Stimulated activated CD8-positive, alpha-beta memory T cell treated with anti-CD3 and anti-CD28 coated beads, Interleukin-4, amount 100 ng/mL, for 48 hours (primary cell): Measurements from ENCODE around the gene ARHGAP18.

ENCODE experiments used
- DNase-seq: peaks from one replicate; pipeline ENCODE4 v3.0.0-alpha.2; 2020

The ARHGAP18 gene

DNA sequence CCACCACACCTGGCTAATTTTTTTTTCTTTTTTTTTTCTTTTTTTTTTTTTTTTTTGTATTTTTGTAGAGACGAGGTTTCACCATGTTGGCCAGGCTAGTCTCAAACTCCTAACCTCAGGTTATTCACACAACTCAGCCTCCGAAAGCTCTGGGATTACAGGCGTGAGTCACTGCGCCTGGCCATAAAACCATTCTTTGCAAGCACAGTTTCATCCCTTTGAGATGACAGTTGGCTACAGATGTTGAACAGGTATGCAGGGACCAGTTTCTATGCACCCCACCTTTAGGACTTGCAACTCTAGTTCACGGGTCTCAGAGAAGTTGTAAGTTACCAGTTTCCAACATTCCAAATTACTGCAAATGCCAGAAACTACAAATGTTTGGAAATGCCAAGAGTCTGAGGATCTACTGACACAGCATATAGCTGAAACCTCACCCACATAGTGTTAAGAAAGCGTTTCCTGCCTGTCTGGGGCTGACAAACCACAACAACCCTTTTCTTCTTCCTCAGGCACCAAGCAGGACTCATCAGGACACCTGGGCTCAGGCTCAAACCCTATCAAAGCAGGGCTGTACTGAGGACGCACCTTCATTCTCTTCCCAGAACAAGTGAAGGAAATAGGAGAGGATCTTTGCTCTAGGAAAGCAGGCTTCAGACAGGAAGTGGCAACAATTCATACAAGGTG is 22.9 kb downstream of the ARHGAP18 start:
- DNase-seq, result peak; percentile 59

DNA sequence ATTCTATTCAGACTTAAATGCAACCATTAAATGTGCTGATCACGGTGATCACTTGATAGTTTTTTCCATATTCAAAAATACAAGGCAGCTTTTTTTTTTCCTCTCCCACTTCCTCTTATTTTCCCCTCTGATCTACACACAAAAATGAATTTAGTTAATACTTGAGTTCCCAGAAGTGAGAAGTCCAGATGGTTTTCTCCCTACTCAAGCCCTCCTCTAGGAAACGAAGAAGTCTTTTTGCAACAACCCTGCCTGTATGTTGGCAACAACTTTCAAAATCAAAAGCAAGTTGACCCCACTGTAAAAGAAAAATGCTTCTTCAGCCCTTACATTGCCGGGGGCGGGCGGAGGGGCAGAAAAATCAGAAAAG is 24.3 kb downstream of the ARHGAP18 start:
- DNase-seq, result no peak

DNA sequence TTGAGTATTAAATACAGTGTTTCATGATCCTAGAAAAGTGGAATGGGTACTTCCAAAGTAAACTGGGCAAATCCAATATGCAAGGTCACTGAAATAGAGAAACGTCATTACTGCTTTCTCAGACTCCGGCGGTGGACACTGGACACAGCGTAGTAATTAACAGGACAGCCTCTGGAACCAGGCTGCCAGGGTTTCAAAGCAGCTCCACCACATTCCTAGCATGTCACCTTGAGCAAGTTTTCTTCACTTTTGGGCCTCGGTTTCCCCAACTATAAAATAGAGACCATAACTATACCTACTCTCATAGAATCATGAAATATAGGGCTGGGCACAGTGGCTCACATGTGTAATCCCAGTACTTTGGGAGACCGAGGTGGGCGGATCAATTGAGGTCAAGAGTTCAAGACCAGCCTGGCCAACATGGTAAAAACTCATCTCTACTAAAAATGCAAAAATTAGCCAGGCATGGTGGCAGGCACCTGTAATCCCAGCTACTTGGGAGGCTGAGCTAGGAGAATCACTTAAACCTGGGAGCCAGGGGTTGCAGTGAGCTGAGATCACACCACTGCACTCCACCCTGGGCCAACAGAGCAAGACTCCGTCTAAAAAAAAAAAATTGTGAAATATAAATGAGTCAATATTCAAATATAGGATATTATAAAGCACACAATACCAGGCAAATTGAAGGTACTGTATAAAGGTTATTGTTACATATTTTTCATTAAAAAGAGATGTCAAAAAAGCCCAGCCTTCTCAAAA is 24.9 kb downstream of the ARHGAP18 start:
- DNase-seq, result no peak

DNA sequence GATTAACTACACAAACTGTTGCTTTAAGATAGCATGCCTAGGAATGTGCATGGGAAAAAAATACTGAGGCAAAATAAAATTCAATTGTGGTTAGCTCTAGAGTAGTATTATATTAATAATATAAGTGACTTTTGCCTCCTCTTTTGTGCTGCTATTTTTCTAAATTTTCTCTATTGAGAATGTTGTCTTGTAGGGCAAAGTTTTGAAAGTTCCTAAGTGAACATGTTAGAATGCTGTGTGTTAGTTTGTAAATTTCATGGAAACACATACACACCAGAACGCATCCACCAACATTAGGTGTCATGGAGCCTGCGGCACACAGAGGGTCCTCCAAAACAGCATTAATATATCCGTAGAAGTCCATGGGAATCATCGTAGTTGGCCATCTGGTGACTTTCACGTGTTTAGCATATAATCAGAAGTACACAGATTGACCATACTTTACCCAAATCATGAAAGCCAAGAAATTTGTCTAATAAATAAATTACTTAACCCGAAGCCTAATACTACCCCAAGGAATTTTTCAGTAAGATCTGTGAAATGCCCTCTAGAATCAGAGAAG is 25.6 kb downstream of the ARHGAP18 start:
- DNase-seq, result no peak

DNA sequence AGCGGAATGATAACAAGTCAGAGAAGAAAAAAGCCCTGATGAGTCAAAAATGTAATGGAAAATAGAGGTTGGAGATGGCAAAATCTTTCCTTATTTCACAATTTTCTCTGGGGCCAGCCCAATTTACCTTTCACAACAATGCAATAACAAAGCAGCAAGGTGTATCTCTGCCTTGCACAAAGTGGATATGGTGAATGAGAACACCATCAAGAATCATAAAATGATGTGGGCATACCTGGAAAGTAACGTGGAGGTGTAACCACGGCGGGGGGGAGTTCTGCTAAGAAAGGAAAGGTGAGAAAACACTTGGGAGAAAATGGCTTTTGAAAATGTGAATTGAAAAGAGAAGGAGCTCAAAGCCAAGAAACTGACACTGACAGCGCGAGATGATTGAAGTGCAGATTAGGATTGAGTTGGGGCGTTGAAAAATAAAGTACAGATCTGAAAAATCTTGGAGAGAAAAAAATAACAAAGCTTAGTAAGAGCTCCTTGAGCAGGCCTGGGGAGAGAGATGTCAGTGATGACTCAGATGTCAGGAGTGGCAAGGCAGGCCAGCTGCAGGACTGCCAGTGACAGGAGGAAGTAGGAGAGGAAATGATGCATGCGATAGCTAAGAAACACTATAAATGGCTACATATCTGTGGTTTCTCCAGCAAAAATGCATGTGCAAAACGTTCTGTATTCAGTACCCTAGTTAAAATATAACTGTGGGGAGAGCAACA is 26.2 kb downstream of the ARHGAP18 start:
- DNase-seq, result peak; percentile 68

DNA sequence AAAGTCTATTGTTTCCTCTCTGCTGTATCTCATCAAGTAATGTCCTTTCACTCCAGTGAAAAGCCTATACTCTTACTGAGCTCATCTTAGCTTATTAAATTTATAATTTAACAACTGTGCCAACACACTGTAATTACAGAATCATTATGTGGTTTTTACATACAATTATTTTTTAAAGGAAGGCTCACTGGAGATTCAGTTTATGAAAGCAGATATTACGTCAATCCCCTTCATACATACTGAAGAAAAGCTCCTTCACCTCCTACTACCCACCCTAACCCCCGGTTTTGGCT is 28.1 kb downstream of the ARHGAP18 start:
- no peak for DNase-seq

DNA sequence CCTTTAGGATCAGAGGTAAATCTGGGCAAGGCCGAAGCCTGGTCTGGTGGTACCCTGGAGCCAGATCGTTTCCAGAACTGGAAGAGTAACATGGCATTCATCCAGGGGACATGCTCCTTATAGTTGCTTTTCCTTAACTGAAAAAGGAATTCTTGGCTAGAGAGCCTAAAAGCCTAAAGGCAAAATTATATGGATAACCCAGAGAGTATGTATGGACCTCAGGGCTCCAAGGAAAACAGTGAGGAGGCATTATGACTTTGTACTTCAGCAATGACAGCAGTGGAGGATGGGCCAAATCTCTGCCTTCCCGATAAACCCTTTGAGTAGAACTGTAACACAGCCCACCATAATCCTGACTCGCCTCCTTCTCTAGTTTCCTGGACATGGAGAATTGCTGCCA is 29.3 kb downstream of the ARHGAP18 start:
- DNase-seq, result no peak

DNA sequence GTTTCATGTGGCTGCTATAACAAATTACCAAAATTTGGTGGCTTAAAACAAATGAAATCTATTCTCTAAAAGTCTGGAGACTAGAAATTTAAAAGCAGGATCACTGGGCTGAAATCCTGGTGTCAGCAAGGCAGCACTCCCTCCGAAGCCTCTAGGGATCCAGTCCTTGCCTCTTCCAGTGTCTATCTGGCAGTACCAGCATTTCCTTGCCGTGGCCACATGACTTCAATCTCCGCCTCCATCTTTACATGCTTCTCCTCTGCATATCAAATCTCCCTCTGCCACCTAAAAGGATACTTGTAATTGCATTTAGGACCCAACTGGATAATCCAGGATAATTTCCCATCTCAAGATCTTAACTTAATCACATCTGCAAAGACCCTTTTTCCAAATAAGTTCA is 30.2 kb downstream of the ARHGAP18 start:
- DNase-seq, result no peak

DNA sequence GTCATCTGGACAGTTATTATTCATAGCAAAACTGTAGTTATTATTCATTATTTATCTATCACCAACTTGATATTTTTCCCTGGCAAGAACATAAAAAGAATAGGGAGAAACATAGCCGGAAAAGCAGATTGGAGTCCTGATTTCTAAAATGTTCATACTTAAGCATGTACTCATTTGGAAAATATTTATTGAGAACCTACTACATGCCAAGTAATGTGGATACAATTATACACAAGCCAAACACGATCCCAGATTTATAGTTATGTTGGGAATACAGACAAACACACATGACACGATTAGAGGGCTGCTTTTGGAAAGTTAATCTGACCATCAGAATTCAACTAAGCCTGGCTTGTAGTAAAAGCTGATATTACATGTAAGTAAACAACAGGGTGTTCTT is 30.7 kb downstream of the ARHGAP18 start:
- no peak for DNase-seq

DNA sequence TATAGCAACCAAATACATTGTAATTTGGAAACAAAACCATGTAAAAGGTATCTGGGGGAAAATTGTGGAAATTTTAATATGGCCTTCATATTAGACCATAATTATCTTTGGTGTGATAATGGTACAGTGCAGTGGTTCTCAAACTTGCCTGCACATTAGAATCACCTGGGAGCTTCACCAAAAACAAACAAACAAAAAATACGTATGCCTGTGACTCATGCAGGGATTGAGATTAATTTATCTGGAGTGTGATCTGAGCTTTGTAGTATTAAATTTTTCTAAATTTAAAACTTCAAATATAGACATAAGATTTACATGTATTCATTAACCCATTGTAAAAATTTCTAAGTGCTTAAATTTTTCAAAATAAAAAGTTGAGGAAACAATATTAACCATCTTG is 31.5 kb downstream of the ARHGAP18 start:
- DNase-seq, result no peak

DNA sequence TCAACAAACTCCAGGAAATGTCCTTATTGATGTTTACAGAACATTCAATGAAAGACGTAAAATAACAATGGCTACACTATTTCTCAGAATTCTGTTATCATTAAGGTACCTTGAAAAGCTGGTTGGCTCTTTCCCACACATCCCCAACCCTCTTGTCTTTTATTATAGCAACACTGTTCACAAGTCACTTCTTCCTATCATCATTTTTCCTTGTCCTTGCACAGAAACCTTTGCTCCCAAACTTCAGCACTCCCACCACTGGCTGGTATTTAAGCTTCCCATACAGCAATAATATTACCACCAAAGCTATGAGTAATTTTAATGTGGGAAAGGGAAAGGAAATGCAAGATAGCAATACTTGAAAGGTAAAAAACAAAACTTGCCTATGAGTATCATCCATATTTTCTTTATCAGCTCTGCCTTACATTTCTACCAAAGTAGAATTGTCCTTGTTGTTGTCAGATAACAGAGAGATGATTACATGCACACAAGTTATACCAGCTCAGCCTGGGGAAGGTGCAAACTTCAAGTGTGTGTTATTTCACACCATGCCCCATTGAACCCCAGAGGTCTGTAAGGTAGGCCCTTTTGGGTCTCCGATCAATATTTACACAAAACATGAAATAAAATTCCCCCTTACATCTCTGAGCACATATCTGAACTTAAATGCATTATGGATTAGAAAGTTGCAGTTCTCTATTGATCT is 32.2 kb downstream of the ARHGAP18 start:
- no peak for DNase-seq

DNA sequence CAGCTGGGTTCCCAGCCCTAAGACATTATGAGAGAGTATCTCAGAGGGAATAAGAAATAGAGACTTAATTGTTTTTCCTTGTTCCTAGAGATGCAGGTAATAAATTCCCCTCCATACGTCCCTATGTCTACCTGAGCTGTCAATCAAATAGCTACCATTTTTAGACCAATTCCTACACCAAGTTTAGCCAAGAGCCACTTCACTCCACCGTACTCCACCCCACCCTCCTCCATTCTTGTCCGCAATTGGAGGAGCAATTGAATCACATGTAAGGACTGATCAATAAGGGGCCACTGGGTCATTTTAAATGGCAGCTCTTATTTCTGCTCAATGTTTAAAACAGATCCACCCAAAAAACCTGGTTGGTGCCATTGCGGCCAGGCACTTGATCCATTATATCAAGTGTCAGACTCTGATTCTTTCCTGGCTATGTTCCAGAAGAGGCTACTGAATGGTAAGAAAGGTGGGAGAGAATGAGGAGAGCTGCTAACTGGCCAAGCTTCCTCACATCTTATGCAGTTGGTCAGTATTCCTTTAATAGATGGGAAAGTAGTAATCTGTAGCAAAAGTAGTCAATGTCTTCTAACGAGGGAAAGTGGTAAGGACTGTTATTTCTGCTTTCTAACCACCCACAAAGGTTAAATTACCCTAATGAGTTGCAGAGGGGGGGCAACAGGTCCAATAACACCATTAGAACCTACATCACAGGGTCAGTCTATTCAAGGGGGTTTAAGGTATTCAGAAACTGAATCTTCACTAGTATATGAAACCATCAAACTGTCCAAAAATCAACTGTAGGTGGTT is 34.1 kb downstream of the ARHGAP18 start:
- no peak for DNase-seq

DNA sequence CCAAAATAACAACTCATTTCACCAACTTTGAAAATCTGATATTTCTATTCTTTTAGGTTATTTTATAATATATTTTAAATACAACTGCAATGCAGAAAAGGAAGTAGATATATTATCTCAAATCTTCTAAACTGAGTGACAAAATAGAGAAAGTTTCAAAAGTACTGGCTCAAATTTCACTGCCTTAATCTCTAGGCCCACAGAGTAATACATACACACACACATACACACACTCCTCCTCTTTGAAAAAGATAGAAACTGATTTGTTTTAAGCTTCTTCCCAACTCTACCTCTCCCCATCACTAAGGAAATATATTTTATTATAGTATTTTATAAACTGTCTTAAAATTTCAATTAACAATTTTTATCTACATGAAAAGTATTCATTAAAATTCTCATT is 36.2 kb downstream of the ARHGAP18 start:
- no peak for DNase-seq

DNA sequence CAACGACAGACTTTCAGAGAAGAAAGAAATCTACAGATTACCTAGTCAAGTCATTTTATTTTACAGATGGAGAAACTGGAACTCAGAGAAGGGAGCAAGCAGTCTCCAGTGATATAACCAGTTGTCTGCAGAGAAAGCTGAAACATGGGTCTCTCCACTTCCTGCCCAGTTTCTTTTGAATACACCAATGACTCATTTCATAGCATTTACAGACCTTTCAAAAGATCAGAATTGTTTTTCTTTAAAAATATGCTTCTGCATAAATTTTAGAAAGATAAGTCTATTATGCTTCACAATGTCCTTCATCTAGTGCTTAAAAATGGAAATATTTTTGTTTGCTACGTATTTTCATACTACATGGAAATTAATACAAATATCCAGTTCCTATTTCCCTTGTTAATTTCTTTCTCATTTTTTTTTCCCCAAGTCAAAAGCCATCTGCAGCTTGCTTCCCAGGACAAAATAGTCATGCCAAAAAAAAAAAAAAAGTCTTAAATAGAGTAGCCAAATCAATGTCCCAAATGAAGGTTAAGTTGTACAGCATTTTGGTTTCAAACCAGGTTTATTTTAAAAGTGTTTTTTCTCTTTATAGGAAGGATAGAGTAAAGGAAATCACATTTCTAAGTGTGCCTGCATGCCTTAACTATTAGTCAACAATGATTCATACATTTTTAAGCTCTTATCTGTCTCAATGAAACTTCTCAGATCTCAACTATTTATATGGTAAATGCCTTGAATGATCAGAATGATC is 36.9 kb downstream of the ARHGAP18 start:
- DNase-seq, result no peak

DNA sequence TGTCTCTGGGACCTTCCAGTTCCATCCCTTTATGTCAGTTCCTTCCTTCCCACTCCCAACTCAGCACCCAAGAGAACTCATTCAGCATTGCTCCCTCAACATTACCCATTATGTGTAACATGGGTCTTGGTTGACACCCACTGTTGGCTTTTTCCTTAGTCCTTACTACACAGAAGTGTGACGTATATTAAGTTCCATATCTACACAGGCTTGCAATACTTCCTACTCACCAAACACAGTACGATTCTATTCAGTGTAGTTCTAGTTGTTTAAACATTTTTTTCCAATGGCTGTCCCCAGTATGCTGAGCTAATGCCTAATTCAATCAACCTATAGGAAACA is 37.7 kb downstream of the ARHGAP18 start:
- DNase-seq, result no peak

DNA sequence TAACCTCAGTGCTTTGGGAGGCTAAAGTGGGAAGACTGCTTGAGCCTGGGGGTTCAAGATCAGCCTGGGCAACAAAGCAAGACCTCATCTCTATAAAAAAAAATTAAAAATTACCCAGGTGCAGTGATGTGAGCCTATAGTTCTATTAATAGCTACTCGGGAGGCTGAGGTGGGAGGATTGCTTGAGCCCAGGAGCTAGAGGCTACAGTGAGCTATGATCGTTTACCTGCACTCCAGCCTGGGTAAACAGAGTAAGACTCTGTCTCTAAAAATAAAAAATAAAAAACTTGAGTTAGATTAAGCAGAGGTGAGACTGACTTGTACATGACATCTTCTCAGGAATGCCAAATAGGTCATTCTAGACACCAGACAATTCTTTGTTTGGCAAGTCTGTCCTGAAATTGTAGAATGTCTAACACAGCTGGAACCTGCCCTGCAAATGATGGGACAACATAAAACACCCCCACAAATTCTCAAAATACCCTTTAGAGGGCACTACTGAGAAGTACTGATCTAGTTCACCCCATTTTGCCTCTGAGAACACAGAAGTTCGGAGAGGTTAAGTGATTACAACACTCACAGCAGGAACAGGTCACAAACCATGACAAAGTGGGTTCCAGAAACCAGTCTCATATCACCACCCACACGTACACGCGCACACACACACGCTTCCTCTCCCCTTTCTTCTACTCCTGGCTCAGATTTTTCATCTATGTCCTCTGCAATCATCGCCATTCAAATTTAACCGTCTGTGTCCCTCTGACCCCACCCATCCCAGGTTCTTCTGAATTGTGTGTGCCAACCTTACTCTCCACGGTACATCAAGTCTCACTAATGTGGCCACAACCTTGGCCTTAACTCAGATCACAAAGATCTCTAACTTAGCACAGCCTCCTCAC is 38.3 kb downstream of the ARHGAP18 start:
- DNase-seq, result peak; percentile 76

DNA sequence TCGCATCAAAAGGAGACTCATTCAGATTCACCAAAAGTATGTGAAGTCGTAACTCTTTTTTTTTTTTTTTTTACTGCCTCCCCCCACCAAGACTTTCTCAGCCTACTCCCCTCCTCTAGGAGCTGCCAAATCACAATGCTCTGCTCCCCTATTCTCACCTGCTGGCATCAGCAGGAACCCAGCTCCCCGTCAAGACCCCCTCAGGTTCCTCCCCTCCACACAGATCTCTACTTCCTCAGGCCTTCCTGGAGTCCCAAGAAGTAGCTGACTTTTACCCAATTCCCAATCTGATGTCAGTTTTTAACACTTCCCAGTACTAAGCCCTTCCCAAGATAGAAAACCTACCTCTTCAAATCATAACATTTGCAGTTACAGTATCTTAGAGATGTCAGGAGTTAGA is 39.3 kb downstream of the ARHGAP18 start:
- no peak for DNase-seq

DNA sequence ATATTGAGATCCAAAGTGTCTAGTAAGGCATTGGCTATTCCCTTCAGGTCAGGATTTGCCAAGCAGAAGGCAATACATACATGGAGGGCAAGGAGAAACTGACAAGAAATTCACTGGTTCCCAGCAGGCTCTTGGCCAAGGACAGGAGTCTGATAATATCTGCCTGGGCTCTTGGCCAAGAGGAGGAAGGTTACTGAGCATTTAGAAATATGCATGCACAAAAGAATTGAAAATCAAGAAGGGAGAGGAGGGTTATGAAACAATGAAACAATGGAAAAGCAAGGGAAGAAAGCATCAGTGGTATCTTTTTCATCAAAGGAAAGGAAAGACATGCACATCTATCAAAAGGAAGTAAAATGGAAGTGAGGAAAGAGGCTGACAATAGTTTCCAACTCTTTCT is 42.4 kb downstream of the ARHGAP18 start:
- no peak for DNase-seq

DNA sequence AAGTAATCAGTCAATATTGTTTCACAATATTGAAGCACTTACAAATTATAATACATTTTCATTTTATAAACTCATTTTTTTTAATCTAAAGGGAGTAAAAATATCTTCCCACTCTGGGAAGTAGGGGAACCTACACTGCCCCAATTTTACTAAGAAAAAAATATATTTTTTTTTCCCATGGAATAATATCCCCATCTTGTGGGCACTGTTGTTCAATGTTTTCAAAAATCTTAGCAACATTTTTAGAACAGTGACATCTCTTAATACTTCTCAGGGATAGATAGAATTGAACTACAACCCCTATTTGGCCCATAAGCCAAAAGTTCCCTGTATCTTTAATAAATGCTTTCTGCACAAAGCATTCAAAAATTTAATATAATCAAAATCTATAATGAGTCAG is 42.9 kb downstream of the ARHGAP18 start:
- no peak for DNase-seq

DNA sequence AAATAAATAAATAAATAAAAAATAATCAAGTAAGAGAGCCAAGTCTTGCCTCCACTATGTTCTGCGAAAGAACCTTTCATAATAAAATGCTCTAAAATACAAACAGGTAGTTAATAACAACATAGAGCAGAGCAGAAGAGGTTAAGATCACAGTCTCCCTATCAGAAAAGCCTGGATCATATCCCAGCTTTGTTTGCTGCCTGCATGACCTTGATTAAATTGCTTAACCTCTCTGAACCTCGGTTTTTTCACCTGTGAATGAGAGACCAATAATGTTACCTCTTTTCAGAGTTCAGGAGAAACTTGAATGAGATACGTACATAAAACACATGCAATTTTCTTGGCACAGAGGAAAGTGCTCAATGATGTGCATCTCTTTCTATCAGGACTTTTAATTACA is 44.4 kb downstream of the ARHGAP18 start:
- DNase-seq, result no peak

DNA sequence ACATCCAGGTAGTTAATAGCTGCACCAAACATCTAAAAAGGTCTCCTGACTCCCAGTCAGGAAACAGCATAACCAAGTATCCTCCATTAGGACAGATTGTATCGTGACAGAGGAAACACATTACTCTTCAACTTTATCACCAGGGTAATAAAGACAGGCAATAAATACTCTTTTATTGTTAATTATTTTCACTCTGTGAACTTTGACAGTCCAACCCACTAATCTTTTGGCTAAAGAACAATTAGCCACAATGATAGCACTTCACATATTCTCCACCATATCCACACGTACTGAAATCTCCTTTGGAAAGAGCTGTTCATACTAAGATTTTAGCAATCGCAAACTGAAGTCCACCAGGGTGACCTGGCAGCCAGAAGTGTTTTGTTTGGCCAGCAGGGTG is 46.4 kb downstream of the ARHGAP18 start:
- DNase-seq, result no peak
